Activated CD4-positive, alpha-beta T cell treated with anti-CD3 and anti-CD28 coated beads for 36 hours (primary cell): ENCODE data around the gene SLC39A9. TPM values are rescaled to one million over a fixed set of nuclear protein-coding genes. Genes with fewer than 3 reads are reported as not detected.
"Not testable (repeated sequence)": the region's sequence is repeated elsewhere in the genome, so short reads cannot be mapped to it uniquely, and the experiment has no call there.

Experiments
- ATAC-seq: fragments of 200-7000 bp; cut with Tn5 transposase; one replicate; pipeline ENCODE4 v1.10.0; 2021; ENCODE audit warnings: mild to moderate bottlenecking, moderate library complexity
- CTCF ChIA-PET: fragments of 350-600 bp; sonication (Branson Sonifier 250); formaldehyde crosslinking; loops from one replicate; lab custom pipeline; 2021; ENCODE audit warnings: antibody characterized with exemption; lab: Charles Lee
- POLR2A ChIA-PET: fragments of 350-600 bp; sonication (Branson Sonifier 250); formaldehyde crosslinking; loops from one replicate; lab custom pipeline; 2021; ENCODE audit warnings: antibody characterized with exemption, inconsistent platforms; lab: Charles Lee
- DNase-seq: peaks from one replicate; pipeline ENCODE4 v3.0.0-alpha.2; 2020
- H3K27ac Mint-ChIP-seq: one replicate; pipeline ENCODE4 v1.8.0; 2021; ENCODE audit warnings: mixed read lengths
- H3K27me3 Mint-ChIP-seq: one replicate; pipeline ENCODE4 v1.8.0; 2021; ENCODE audit warnings: mixed read lengths
- H3K36me3 Mint-ChIP-seq: one replicate; pipeline ENCODE4 v1.8.0; 2021; ENCODE audit warnings: low read depth, mixed read lengths
- H3K4me1 Mint-ChIP-seq: one replicate; pipeline ENCODE4 v1.8.0; 2021; ENCODE audit warnings: mixed read lengths
- H3K4me3 Mint-ChIP-seq: one replicate; pipeline ENCODE4 v1.8.0; 2021; ENCODE audit warnings: mild to moderate bottlenecking, moderate library complexity, mixed read lengths
- H3K9me3 Mint-ChIP-seq: one replicate; pipeline ENCODE4 v1.8.0; 2021; ENCODE audit warnings: low read depth, mixed read lengths
- intact Hi-C, 2 experiments: fragments of 100-400 bp; cut with DNase I in 1 of 2; cut with micrococcal nuclease in 1 of 2; formaldehyde crosslinking; loops; one replicate each; pipeline versions ENCODE4 v1.14.2 to v1.15.1; 2022 to 2024; cut with DNase I, micrococcal nuclease
- total RNA-seq, 2 experiments: library from RNA; stranded (reverse); gene quantifications; one replicate each; pipeline ENCODE4 v1.2.3, GENCODE V29; 2021

The SLC39A9 gene
- total RNA-seq, 2 experiments from 2014 or later = 40.1 to 42.6 TPM

GRCh38 chr14:69485315-69485660, 86.8 kb downstream of the SLC39A9 start:
- POLR2A ChIA-PET = no interaction called here

DNA sequence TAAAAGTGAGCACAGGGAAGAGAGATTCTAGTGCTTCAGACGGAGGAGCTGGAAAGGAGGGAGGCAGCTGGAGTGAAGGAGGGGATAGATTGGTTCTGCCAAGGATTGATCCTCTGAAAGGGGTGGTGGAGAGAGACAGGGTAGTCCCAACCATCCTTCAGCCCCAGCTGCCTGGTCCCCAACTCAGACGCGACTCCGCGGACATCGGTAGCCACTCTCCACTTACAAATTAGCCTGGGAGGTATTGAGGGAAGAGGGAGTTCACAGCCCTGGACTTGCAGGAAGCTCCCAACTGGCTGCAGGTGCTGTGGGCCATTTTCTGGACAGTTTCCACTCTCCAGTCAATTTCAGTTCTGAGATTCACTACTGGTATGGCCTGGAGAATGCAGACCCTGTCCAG, 87.2 kb downstream of the SLC39A9 start:
- Mint-ChIP-seq H3K4me3 (no peak overlapping the region), H3K27me3 (peaks cover 33% of the 10 kb centered on the region), H3K27ac (no peak overlapping the region), H3K9me3 (no peaks in the 10 kb centered on the region), H3K36me3 (peaks cover 1% of the 10 kb centered on the region), H3K4me1 (peaks cover 2% of the 10 kb centered on the region)
- DNase-seq (no peak), ATAC-seq (no peak)
- ChIA-PET POLR2A (no interaction called here), CTCF (no interaction called here)
- intact Hi-C loops = no loop called here

More at GRCh38 chr14:69485315-69485660, 86.8 kb downstream of the SLC39A9 start:
- H3K4me1 Mint-ChIP-seq = peaks cover 2% of the 10 kb centered on the region
- intact Hi-C loops = no loop called here
- H3K4me3 Mint-ChIP-seq = no peak overlapping the region
- DNase-seq (no peak), ATAC-seq (no peak)
- H3K9me3 Mint-ChIP-seq = no peaks in the 10 kb centered on the region
- peaks cover 1% of the 10 kb centered on the region for H3K36me3 Mint-ChIP-seq
- H3K27ac Mint-ChIP-seq = no peak overlapping the region
- CTCF ChIA-PET = no interaction called here
- H3K27me3 Mint-ChIP-seq = peaks cover 33% of the 10 kb centered on the region

- peaks cover 1% of the 10 kb centered on the region for H3K36me3 Mint-ChIP-seq
- ChIA-PET CTCF (interaction anchor here (0.7 kb wide), 1 partner anchor 228 kb away, joined by 3 read pairs; no protein-coding TSS in a partner anchor), POLR2A (no interaction called here)
- ATAC-seq (no peak), DNase-seq (no peak)
- peaks cover 2% of the 10 kb centered on the region for H3K4me1 Mint-ChIP-seq
- intact Hi-C loops = no loop called here
- no peak overlapping the region for H3K4me3 Mint-ChIP-seq
- no peaks in the 10 kb centered on the region for H3K9me3 Mint-ChIP-seq
- no peak overlapping the region for H3K27ac Mint-ChIP-seq
- peaks cover 30% of the 10 kb centered on the region for H3K27me3 Mint-ChIP-seq
Measured at GRCh38 chr14:69487226-69487625, 88.7 kb downstream of the SLC39A9 start.

- ChIA-PET POLR2A (no interaction called here), CTCF (no interaction called here)
- ATAC-seq = no peak
- Mint-ChIP-seq H3K9me3 (no peaks in the 10 kb centered on the region), H3K27ac (no peak overlapping the region), H3K4me1 (peaks cover 2% of the 10 kb centered on the region), H3K36me3 (peaks cover 1% of the 10 kb centered on the region), H3K4me3 (no peak overlapping the region), H3K27me3 (peaks cover 29% of the 10 kb centered on the region)
- intact Hi-C loops = no loop called here
- DNase-seq = no peak
Measured at GRCh38 chr14:69487771-69488170, 89.3 kb downstream of the SLC39A9 start.

DNA sequence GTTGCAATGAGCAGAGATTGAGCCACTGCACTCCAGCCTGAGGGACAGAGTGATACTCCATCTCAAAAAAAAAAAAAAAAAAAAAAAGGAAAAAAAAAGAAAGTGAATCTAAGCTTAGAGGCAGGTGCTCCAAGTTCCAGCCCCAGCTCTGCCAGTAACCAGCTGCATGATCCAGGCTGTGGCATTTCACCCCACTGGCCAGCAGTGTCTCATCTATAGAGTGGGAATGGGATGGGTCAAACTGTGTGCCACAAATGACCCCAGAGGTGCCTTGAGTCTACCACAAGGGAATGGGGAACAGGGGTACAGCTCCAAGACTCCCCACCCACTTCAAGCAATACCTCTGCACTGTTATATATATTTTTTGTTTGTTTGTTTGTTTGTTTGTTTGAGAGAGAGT, 91.0 kb downstream of the SLC39A9 start:
- no peaks in the 10 kb centered on the region for H3K36me3 Mint-ChIP-seq
- peaks cover 18% of the 10 kb centered on the region for H3K27me3 Mint-ChIP-seq
- no peak overlapping the region for H3K4me3 Mint-ChIP-seq
- no peaks in the 10 kb centered on the region for H3K9me3 Mint-ChIP-seq
- no peak overlapping the region for H3K27ac Mint-ChIP-seq
- CTCF ChIA-PET = no interaction called here
- no peak for DNase-seq
- intact Hi-C loops = no loop called here
- ATAC-seq = no peak
- POLR2A ChIA-PET = no interaction called here
- no peaks in the 10 kb centered on the region for H3K4me1 Mint-ChIP-seq

DNA sequence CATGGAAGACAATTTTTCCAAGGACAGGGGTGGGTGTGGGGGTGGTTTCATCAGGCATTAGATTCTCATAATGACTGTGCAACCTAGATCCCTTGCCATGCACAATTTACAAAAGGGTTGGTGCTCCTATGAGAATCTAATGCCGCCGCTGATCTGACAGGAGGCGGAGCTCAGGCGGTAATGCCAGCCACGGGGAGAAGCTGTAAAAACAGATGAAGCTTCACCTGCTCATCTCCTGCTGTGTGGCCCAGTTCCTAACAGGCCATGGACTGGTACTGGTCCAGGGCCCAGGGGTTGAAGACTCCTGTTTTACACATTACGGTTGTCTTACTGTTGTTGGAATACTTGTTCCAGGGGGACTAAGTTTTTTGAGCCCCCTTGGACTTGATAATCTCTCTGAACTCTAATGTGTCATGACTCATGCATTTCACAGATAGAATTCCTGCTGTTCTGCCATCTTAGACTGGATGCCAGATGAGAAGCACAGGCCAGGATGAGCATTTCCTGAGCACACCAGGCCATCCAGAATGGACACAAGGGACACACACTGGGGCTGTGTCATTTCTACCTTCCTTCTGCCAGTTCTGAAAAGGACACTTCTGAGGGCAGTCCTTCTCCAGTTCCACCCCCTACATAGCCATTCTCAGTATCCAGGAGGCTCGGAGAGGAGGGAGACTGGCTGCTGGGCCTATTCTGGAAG, 91.9 kb downstream of the SLC39A9 start:
- Mint-ChIP-seq H3K27ac (no peak overlapping the region), H3K9me3 (no peaks in the 10 kb centered on the region), H3K27me3 (peaks cover 14% of the 10 kb centered on the region), H3K4me1 (no peaks in the 10 kb centered on the region), H3K4me3 (no peak overlapping the region), H3K36me3 (no peaks in the 10 kb centered on the region)
- intact Hi-C loops = no loop called here
- POLR2A ChIA-PET = no interaction called here
- CTCF ChIA-PET = no interaction called here
- DNase-seq (no peak), ATAC-seq (no peak)

GRCh38 chr14:69491193-69491592, 92.7 kb downstream of the SLC39A9 start:
- Mint-ChIP-seq H3K27ac (no peak overlapping the region), H3K36me3 (no peaks in the 10 kb centered on the region), H3K4me1 (no peaks in the 10 kb centered on the region), H3K9me3 (no peaks in the 10 kb centered on the region), H3K4me3 (no peak overlapping the region), H3K27me3 (peaks cover 6% of the 10 kb centered on the region)
- ATAC-seq (no peak), DNase-seq (no peak)
- intact Hi-C loops = no loop called here
- ChIA-PET POLR2A (no interaction called here), CTCF (no interaction called here)

GRCh38 chr14:69493038-69493437, 94.5 kb downstream of the SLC39A9 start:
- Mint-ChIP-seq H3K27me3 (no peaks in the 10 kb centered on the region), H3K4me1 (no peaks in the 10 kb centered on the region), H3K36me3 (no peaks in the 10 kb centered on the region), H3K4me3 (no peak overlapping the region), H3K27ac (no peak overlapping the region), H3K9me3 (no peaks in the 10 kb centered on the region)
- ChIA-PET POLR2A (no interaction called here), CTCF (interaction anchor here (1.0 to 1.8 kb wide), 7 partner anchors 11 to 325 kb away, joined by 3 to 9 read pairs (median 3); no protein-coding TSS in a partner anchor)
- ATAC-seq (no peak), DNase-seq (no peak)
- intact Hi-C loops = no loop called here

DNA sequence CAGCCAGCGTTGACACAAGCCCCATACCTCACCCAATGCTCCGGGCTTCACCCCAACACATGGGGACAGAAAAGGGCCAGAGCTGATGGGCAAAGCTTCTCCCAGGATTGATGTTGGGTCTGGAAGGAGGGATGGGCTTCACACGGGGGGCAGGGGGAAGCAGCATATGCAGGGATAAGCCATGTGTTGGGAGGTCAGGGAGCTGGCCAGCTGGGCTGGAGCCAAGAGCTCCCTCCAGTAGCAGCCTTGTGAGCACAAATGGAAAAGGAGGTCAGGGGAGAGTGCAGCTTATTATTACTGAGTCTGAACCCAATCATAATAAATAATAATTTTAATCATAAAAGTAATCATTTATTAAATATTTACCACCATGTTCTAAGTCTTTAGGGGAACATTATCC, 95.3 kb downstream of the SLC39A9 start:
- H3K9me3 Mint-ChIP-seq = no peaks in the 10 kb centered on the region
- ATAC-seq (no peak), DNase-seq (no peak)
- no peaks in the 10 kb centered on the region for H3K27me3 Mint-ChIP-seq
- no peaks in the 10 kb centered on the region for H3K4me1 Mint-ChIP-seq
- ChIA-PET CTCF (interaction anchor here (0.6 to 1.8 kb wide), 10 partner anchors 10 to 1608 kb away, joined by 3 to 9 read pairs (median 4); no protein-coding TSS in a partner anchor), POLR2A (no interaction called here)
- H3K27ac Mint-ChIP-seq = no peak overlapping the region
- intact Hi-C loops = no loop called here
- H3K4me3 Mint-ChIP-seq = no peak overlapping the region
- no peaks in the 10 kb centered on the region for H3K36me3 Mint-ChIP-seq

GRCh38 chr14:69495341-69495921, 96.9 kb downstream of the SLC39A9 start:
- Mint-ChIP-seq H3K4me1 (no peaks in the 10 kb centered on the region), H3K9me3 (no peaks in the 10 kb centered on the region), H3K36me3 (no peaks in the 10 kb centered on the region), H3K27me3 (no peaks in the 10 kb centered on the region), H3K27ac (no peak overlapping the region), H3K4me3 (no peak overlapping the region)
- DNase-seq (no peak), ATAC-seq (no peak)
- CTCF ChIA-PET = no interaction called here
- POLR2A ChIA-PET = no interaction called here
- intact Hi-C loops = no loop called here

DNA sequence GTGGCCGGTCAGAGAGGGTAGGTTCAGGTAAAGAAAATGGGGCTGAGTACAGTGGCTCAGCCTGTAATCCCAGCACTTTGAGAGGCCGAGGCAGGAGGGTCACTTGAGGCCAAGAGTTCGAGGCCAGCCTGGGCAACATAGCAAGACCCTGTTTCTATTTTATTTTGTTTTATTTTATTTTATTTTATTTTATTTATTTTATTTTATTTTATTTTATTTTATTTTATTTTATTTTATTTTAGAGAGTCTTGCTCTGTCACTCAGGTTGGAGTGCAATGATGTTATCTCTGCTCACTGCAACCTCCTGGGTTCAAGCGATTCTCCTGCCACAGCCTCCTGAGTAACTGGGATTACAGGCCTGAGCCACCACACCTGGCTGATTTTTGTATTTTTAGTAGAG, 99.4 kb downstream of the SLC39A9 start:
- CTCF ChIA-PET, H3K36me3 Mint-ChIP-seq, H3K27me3 Mint-ChIP-seq, H3K27ac Mint-ChIP-seq, H3K4me1 Mint-ChIP-seq, intact Hi-C loops, H3K4me3 Mint-ChIP-seq, DNase-seq, ATAC-seq, H3K9me3 Mint-ChIP-seq: not testable (repeated sequence)
- POLR2A ChIA-PET = interaction anchor here (0.7 kb wide), 1 partner anchor 136 kb away, joined by 5 read pairs; no protein-coding TSS in a partner anchor

DNA sequence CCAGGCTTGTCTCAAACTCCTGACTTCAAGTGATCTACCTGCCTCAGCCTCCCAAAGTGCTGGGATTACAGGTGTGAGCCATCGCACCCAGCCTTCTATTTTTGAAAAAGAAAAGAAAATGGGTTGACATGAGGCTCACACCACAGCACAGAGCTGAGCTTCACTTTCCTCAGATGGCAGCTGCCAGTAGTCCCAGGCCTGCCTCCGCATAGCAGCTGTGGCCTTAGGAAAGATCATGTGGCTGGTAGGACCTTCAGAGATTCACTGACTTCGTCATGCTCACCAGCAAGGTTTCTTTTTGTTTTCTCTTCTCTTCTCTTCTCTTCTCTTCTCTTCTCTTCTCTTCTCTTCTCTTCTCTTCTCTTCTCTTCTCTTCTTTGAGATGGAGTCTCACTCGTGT, 99.8 kb downstream of the SLC39A9 start:
- intact Hi-C loops, H3K36me3 Mint-ChIP-seq, H3K9me3 Mint-ChIP-seq, ATAC-seq, H3K4me1 Mint-ChIP-seq, H3K4me3 Mint-ChIP-seq, DNase-seq, H3K27ac Mint-ChIP-seq, CTCF ChIA-PET, H3K27me3 Mint-ChIP-seq: not testable (repeated sequence)
- POLR2A ChIA-PET = interaction anchor here (0.7 kb wide), 1 partner anchor 136 kb away, joined by 5 read pairs; no protein-coding TSS in a partner anchor
